GM18907 (cell line): ENCODE data around the gene RFTN1.

Source experiments
- ATAC-seq: cut with Tn5 transposase; IDR thresholded peaks from one replicate; pipeline ENCODE4 v1.9.1; 2021; ENCODE audit warnings: mild to moderate bottlenecking, moderate library complexity; ENCODE audit not compliant: unreplicated experiment

The RFTN1 gene

DNA sequence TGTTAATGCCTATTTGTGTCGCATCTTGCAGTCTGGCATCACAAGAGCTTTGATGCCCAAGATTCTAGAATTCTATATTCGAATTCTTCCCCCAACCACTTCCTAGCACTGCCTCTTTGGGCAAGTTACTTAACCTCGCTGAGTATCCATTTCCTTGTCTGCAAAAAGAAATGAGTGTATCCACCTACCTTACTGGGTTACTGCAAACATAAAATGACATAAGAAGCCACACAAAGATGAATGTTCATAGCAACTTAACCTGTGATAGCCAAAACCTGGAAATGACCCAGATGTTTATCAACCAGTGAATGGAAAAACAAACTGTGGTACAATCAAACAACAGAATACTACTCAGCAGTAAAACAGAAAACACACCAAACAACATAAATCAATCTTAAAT lies 24.9 kb downstream of the RFTN1 start:
- no peak for ATAC-seq

DNA sequence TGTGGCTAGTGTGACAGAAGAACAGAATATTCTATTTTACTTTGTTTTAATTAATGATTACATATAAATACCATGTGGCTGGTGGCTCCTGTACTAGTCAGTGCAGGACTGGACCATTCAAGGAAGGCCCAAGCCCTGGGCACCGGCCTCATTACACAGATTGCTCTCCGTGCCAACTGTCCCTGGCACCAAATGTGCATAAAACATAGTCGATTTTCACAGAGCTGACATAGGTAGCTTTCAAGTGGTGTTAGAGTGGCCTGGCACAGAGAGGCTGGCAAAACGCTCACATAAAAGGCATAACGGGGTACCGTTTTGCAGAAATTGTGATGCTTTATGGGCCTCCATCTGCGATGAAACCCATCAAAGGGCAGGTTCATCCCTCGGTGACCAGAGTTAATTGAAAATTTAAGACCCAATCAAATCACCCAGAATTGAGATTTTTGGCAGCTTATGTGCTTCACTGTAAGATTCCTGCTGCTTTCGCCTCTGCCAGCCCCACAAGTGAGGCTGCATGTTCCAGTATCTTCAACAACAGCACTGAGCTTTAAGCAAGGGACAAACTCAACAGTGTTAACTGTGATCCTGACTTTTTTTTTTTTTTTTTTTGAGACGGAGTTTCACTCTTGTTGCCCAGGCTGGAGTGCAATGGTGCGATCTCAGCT lies 25.9 kb downstream of the RFTN1 start:
- ATAC-seq, result no peak

- no peak for ATAC-seq
Observed at GRCh38 chr3:16486951-16487480, 26.5 kb downstream of the RFTN1 start.

- no peak for ATAC-seq
Observed at GRCh38 chr3:16486201-16486600, 27.3 kb downstream of the RFTN1 start.

DNA sequence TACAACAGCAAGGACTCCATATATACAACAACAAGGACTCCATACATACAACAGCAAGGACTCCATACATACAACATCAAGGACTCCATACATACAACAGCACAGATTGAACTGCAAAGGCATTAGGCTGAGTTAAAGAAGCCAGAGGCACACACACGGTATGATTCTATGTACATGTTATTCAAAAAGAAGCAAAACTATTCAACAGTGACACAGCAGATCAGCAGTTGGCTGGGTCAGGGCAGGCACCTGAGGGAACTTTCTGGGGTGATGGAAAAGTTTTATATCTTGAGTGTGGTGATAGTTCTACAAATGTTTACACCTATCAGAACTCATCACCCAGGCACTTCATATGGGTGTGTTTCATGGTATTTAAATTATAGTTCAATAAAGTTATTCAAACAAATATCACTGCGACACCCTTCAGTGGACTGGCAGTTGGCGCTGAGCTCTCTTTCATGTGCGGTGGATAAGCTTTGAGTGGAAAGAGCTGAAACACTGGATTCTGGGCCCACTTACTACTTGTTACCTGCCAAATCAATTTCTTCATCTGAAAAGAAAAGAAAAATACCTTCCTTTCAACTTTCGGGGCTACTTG lies 28.0 kb downstream of the RFTN1 start:
- no peak for ATAC-seq

DNA sequence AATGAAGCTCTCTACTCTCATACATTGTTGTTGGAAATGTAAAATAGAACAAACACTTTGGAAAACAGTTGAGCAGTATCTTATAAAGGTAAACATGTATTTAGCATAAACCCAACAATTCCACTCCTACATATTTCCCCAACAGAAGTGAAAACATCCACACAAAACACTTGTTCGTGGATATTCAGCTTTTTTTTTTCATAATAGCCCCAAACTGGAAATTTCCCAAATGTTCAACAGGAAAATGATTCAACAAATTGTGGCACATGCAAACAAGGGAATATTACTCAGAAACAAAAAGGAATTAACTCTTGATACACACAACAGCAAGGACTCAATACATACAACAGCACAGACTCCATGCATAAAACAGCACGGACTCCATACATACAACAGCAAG lies 28.5 kb downstream of the RFTN1 start:
- ATAC-seq, result no peak

GRCh38 chr3:16484216-16484615 lies 29.3 kb downstream of the RFTN1 start:
- no peak for ATAC-seq

DNA sequence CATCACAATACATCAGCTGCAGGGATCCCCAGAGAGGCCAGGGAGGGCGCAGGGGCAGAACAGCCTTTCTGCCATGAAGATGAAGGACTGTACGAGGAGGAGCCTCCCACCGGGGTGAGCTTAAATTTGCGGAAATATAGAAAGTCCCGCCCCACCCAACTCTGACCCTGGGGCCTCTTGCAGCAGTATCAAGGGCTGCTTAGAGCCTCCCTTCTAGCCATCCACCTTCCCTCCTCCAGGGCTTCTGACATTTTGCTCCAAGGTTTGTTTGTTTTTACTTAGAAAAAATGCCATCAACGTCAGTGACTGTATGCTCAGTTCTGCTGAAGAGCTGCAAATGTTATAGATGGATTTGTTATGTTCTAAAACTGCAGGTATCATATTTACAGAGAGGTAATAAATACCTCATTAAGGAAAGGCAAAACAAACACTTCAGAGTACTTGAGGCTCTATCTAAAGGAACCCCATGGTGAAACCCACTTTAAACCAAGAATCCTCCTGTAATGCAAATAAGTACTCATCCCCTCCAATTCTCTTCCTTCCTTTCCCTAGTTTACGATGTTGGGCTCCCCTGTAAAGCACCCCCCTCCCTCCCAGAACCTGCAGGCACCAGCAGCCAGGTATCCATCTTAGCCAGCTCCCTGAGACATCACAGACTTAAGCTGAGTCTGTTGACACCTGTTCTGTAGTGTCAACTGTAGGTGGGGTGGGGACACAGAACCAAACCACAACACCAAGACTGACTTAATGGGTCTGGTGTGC lies 30.5 kb downstream of the RFTN1 start:
- peak; percentile 71 for ATAC-seq

- ATAC-seq, result peak; percentile 33
Observed at GRCh38 chr3:16482194-16482769, 31.2 kb downstream of the RFTN1 start.

DNA sequence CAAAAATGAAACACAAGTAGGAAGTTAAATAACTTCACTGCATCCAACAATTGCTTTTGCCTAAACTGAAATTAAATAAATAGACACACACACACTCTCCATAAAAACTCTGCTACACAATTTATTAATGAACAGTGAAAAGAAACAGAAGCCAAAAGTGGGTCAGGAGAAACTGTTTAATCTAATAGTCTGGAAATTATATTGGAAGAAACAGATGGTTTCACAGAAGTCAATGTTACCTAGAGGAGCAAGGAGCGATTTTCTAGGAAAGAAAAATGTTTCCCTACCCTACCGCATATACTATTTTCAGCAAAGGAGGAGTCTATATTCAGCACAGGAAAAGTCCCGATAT lies 32.0 kb downstream of the RFTN1 start:
- ATAC-seq, result no peak

- ATAC-seq, result peak; percentile 44
Observed at GRCh38 chr3:16480861-16481545, 32.5 kb downstream of the RFTN1 start.

GRCh38 chr3:16478516-16478915 lies 35.0 kb downstream of the RFTN1 start:
- no peak for ATAC-seq

GRCh38 chr3:16477521-16477920 lies 36.0 kb downstream of the RFTN1 start:
- ATAC-seq, result no peak

DNA sequence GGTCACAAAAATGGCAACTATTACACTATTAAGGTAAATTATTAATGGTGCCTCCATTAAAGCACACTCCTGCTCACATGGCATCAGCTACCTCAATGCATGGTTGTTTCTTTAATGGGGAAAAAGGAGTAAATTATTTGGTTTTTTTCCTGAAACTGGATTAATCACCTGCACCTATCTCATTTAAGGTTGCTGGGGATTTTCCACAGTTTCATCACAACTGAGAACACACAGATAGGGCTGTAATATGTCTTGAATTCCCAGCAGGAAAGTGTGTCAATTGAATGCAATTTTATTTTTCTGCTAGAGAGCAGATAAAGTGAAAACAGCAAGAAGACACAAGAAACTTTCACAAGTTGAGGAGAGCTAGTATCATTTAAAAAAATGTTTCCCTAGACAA lies 36.4 kb downstream of the RFTN1 start:
- ATAC-seq, result no peak

- ATAC-seq, result peak; percentile 60
Observed at GRCh38 chr3:16476636-16477035, 36.9 kb downstream of the RFTN1 start.

GRCh38 chr3:16475766-16476165 lies 37.7 kb downstream of the RFTN1 start:
- ATAC-seq, result no peak

DNA sequence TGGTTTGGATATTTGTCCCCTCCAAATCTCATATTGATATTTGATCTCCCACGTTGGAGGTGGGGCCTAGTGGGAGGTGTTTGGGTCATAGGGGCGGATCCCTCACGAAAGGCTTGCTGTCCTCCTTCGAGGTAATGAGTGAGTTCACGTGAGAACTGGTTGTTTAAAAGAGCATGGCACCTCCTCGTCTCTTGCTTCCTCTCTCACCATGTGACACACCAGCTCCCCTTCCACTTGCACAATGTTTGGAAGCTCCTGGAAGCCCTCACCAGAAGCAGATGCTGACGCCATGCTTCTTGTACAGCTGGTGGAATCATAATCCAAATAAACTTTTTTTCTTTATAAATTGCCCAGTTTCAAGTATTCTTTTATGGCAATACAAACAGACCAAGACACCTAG lies 38.6 kb downstream of the RFTN1 start:
- ATAC-seq, result no peak

DNA sequence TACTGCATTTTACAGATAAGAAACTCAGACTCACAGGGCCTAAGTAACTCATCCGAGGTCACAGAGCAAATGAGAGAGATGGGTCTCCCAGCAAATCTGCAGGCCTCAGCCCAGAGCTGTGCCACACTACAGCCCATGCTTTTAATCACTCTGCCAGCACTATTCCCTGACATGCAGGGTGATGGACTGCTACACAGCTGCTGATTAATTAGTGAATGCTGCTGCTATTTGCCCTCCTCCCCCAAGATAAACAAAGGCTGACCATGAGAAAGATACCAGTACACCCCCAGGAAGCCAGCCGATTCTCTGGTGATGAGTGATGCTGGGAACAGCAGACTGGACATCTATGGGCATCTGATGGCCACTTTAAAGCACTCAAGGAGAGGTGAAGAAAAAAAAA lies 39.3 kb downstream of the RFTN1 start:
- no peak for ATAC-seq

DNA sequence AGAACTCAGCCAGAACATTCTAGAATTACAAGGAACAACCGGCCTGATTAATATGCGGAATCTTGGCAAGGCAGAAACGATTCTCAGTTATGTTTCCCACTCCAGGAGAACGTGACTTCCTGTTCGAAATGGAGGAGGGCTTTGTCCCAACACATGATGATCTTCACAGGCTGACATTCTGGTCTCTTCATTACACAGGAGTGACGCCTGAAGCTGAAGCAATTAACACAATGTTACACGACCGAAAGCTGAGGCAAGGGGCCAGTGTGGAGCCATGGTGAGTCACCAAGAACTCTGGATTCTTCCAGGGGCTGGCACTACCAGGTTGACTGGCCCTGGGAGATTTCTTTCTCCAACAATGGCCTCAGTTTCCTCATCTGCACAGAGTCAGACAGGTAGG lies 40.9 kb downstream of the RFTN1 start:
- ATAC-seq, result no peak

DNA sequence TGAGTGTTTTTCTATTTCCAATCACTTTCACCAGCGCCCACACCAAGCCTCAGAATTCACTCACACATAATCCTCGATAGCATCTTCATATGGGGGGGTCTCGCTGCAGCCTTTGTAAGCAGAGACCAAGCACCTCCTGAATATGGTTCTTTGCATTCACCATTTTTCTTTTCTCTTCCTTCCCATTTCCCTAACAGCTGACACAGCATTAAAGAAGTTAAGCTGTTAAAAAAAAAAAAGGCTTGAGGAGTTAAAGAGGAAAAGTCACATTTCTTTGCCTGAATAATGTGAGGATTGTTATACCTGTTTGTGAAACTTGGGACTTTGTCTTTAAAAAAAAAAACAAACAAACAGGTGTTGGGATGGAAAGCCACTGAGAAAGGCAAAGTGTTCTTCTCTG lies 41.6 kb downstream of the RFTN1 start:
- no peak for ATAC-seq

GRCh38 chr3:16470590-16470989 lies 42.9 kb downstream of the RFTN1 start:
- no peak for ATAC-seq
